ENCODE results near the gene RNF144A.

DNA sequence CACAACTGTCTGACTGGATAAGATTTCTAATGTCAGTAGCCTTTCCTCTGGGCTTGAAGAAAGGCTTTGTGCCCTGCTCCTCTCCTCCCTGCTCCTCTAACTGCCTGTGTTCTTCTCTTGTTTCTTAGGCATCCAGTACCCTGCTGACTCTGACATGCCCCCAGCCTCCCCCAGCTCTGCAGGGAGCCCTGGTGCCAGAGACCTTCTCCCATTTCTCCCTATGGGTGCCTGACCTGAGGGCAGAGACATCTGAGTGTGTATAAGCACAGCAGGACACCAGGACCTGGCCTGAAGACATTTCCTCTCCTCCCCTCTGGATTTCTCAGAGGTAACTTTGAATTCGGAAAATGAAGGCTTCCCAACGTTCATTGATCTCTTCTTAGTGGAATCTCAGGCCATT lies 23.6 kb downstream of the RNF144A start:
- TF ChIP-seq, protein P1, sequence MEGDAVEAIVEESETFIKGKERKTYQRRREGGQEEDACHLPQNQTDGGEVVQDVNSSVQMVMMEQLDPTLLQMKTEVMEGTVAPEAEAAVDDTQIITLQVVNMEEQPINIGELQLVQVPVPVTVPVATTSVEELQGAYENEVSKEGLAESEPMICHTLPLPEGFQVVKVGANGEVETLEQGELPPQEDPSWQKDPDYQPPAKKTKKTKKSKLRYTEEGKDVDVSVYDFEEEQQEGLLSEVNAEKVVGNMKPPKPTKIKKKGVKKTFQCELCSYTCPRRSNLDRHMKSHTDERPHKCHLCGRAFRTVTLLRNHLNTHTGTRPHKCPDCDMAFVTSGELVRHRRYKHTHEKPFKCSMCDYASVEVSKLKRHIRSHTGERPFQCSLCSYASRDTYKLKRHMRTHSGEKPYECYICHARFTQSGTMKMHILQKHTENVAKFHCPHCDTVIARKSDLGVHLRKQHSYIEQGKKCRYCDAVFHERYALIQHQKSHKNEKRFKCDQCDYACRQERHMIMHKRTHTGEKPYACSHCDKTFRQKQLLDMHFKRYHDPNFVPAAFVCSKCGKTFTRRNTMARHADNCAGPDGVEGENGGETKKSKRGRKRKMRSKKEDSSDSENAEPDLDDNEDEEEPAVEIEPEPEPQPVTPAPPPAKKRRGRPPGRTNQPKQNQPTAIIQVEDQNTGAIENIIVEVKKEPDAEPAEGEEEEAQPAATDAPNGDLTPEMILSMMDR (IDR thresholded peaks at IDR 0.05) = no peak
- TF ChIP-seq POLR2AphosphoS5 (IDR thresholded peaks at IDR 0.05) = no peak
